SK-MEL-5 (cell line): ENCODE results near the gene TBXAS1. TPM values are rescaled to one million over a fixed set of nuclear protein-coding genes. Genes with fewer than 3 reads are reported as not detected.

ENCODE experiments used
- DNase-seq: peaks from one replicate; pipeline ENCODE4 v3.0.0-alpha.2; 2016; ENCODE audit warnings: low read depth, low spot score
- in situ Hi-C: cut with HindIII; loops from 2 replicates; pipeline ENCODE4 v1.10.0; 2016; ENCODE audit warnings: low sequenced_read_pairs, high pct_unique_total_duplicates, low pct_unique_long_range_greater_than_20kb
- polyA plus RNA-seq, 2 experiments: library from polyadenylated mRNA; depleted of rRNA; stranded (reverse); fragments of >200 nt; gene quantifications; 2 replicates each; pipeline ENCODE4 v1.2.3, GENCODE V29; 2015
- total RNA-seq: library from RNA; depleted of rRNA; stranded (reverse); fragments of >200 nt; shearing (Covaris generic); gene quantifications from 2 replicates; pipeline ENCODE4 v1.2.3, GENCODE V29; 2014; rRNA removed

TBXAS1 gene
- total RNA-seq, result 3.4 and 10.1 TPM in 2 replicates
- 0.56 and 3.1 TPM in 2 replicates for polyA plus RNA-seq (2015; cell fraction: cytosol; rRNA removed)
- 2.9 and 6.3 TPM in 2 replicates for polyA plus RNA-seq (2015; cell fraction: nucleus; rRNA removed)

DNA sequence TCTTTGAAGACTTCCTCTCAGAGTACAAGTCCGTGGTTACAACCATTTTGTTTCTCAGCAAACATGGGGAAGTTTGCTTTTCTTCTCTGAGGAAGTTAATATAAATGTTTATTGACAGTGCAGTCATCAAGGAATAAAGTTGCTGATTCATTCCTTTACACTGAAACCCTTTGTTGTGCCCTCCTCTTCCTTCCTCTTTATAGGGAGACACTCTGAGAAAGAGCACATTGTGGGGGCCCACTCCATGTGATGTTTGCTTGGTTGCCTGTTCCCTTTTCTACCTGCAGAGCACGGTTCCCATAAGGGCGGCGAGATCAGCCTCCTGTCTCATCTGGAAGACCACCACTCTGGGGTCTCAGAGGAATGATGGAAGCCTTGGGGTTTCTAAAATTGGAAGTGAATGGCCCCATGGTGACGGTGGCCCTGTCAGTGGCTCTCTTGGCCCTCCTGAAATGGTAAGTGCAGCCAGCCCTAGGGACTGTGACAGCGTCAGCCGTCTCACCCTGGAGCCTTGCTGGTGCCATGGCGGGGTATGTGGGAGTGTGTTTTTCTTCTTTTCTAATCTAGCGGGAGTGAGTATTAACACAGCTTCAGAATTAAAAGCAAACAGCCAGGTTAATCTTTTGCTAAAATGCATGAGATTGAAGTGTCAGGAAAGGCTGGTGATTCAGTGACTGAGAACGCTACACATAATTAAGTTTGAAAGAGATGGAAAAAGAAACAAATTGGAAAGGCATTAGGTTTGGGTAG, at the start of gene TBXAS1:
Gene TBXAS1, plus strand, starts transcription at position 240 of the 750 bp plus-strand sequence. Its CDS starts 127 bp downstream, at position 367.
- in situ Hi-C loops, result no loop called here

DNA sequence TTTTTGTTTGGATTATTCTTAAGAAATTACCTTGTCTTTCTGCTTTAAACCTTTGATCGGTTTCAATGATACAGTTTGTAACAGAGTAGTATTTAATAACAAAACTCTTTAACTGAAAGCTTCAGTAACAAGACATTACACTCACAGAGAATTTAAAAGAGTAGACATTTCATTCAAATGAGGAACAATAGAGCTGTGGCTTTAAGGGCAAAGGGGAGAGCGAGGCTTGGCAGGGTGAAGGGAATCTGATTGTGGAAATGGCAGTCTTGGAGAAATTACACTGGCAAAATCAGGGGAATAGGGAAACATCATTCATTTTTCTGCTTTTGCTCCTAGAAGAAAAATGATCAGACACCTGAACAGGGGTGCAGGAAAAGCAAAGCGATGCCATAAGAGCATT, 46.1 kb upstream of the TBXAS1 start:
- no peak for DNase-seq
- in situ Hi-C loops, result no loop called here

More for the DNA sequence above, at the start of gene TBXAS1:
- DNase-seq, result peak; percentile 22

DNA sequence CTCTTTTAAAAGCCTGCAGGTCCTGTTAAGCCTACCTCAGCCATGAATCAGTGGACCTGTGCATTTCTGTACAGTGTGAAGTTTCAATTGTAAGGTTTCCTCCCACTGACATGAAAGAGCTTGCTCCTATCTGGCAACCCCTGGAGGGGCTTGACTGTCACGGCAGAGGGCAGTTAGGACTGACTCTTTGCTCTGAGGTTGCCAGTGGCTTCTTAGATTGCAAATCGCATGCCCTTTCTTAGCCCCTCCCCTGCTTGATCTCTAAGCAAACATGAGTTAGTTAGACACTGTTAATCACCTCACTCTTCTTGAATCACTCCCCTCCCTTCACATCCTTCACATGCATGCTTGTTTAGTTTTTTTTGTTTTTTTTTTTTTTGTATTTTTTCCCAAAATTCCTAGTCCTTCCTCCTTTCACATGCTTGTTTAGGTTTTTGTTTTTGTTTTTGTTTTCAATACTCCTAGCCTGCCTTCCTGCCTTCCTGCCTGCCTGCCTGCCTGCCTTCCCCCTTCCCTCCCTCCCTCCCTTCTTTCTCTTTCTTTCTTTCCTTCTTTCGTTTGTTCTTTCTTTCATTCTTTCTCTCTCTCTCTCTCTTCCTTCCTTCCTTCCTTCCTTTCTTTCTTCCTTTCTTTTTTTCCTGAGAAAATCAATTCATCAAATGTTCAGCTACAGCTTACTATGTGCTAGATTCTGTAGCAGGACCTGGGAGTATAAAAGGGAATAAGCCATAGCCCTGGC, 45.2 kb upstream of the TBXAS1 start:
- peak; percentile 20 for DNase-seq
- in situ Hi-C loops, result no loop called here

DNA sequence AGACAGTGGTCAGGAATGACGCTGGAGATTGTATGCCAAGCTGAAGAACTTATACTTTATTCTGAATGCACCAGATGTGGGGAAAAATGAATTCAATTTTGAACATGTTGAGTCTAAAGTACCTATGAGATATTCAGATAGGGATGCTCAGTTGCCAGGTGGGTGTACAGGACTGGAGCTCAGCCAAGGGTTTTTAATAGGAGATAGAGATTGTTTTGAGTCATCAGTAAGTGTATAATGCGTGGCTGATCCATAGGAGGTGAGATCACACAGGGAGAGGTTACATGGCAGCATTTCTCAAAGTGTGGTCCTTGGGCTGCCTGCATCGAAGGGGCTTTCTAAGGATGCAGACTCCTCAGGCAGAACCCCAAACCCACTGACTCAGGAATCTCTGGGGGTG, 44.4 kb upstream of the TBXAS1 start:
- no peak for DNase-seq
- in situ Hi-C loops, result no loop called here

DNA sequence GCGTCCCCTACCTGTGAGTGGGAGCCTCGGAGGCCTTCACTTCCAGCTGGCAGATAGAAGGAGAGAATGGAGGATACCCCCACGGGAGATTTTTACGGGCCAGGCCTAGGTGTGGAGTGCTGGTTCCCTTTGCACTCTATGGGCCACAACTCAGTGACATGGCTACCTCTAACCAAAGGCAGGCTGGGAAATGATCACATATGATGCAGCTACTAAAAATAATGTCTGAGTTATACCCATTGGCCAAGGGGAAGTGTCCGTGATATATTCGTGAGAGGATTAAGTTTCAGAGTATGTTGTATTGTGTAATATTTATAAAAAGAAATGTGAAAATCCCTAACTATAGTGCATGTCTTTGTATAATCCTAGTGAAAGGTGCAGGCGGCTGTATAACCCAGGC, 37.7 kb upstream of the TBXAS1 start:
- in situ Hi-C loops, result no loop called here
- DNase-seq, result no peak

DNA sequence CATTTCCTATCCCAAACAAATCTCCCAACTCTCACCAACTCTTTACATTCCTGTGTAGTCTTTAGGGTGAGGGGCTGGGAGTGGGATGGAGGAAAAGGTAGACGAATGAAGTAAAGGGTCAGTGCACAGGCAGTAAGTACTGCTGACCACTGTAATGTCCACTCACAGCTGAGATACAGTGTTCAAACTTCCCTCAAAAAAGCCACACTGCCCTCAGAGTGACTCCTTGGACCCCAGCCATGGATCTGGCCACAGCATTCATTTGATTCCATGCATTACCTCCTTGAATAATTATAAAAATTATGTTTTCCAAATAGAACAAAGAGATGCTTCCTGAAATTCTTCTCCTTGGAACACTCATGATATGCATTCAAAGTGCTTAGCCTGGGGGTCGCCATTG, 31.5 kb upstream of the TBXAS1 start:
- in situ Hi-C loops, result no loop called here
- no peak for DNase-seq

DNA sequence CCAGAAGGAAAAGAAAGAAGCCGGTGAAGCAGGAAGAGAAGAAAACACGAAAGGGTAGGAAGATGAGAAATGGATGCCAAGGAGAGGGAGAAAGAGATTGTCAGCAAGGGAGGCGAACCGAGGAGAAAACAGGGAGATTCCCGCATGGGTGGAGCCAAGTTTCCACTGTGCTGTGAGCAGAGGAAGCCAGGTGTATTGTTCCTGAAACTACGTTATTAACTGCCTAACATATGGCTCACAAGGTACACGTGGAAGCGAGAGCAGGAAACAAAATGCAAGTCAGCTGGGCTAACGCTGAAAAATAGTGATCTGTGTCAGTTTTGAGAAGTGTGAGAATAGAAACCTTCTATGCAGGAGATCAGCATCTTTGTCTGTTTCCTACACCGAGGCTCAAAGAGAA, 30.8 kb upstream of the TBXAS1 start:
- in situ Hi-C loops, result no loop called here

DNA sequence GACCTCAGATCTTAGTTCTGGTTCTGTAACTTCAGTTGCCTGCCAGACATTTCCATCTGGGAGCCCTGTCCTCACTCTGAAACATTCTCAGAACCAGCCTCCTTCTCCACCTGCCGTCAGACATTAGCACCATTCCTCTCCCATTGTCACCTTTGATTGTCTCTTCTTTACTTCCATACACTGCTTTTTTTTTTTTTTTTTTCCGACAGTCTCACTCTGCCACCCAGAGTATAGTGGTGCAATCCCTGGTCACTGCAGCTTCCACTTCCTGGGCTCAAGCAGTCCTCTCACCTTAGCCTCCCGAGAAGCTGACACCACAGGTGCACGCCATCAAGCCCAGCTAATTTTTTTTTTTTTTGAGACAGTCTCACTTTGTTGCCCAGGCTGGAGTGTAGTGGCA, 30.2 kb upstream of the TBXAS1 start:
- DNase-seq, result no peak
- in situ Hi-C loops, result no loop called here

More for the DNA sequence above, 30.8 kb upstream of the TBXAS1 start:
- no peak for DNase-seq

DNA sequence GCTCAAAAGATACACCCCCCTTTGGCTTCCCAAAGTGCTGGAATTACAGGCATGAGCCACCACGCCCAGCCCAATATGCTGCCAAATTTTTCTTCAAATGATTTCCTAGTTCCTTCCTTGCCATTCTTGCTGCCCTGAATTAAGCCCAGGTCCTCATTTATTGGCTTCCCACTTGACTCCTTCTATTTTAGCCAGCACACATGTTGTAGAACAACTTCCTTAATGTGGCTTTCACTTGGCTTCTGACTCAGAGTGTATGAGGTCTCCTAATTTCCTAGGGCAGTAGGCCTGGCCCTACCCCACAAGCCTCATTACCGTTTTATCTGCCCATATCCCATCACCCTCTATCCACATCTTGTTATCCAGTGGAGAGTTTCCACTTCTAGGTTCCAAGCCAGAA, 29.5 kb upstream of the TBXAS1 start:
- in situ Hi-C loops, result no loop called here
- no peak for DNase-seq

DNA sequence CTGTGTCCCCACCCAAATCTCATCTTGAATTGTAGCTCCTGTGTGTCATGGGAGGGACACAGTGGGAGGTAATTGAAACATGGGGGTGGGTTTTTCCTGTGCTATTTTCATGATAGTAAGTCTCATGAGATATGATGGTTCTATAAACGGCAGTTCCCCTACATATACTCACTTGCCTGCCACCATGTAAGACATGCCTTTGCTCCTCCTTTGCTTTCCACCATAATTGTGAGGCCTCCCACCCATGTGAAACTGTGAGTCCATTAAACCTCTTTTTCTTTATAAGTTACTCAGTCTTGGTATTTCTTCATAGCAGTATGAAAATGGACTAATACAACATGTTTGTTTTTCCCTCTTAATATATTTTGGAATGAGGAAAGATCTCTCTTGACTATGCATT, 24.5 kb upstream of the TBXAS1 start:
- in situ Hi-C loops, result no loop called here
- no peak for DNase-seq

DNA sequence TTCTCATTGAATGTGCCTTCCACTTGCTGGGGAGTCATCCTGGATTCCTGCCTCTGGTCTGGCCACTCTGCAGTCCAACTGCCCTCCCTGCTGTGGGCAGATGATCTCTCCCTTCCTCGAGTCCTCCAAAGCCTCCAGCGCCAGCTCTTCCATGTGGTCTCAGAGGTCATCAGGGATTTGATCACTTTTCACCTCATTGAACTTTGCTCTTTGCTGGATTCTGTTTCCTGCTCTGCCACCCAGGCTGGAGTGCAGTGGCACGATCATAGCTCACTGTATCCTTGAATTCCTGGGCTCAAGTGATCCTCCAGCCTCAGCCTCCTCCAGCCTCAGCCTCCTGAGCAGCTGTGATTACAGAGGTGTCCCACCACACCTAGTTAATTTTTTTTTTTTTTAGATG, 22.1 kb upstream of the TBXAS1 start:
- DNase-seq, result no peak
- in situ Hi-C loops, result no loop called here

DNA sequence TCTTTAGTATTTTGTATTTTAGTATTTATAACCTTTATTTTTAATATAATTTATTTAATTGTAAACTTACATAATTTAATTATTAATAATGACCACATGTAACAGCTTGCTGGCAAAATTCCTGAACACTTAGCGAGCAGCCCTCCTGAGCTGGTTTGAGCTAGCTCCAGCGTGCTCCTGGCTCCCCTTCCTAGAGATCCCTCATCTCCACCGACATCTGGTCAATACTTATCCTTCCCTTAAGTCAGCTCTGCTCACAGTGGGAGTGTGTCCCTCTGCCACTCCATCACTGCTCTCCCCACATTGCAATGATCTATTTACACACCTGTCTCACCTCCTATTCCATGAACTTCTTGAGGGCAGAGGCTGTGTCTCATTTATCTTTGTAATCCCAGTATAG, 20.6 kb upstream of the TBXAS1 start:
- DNase-seq, result no peak
- in situ Hi-C loops, result no loop called here

DNA sequence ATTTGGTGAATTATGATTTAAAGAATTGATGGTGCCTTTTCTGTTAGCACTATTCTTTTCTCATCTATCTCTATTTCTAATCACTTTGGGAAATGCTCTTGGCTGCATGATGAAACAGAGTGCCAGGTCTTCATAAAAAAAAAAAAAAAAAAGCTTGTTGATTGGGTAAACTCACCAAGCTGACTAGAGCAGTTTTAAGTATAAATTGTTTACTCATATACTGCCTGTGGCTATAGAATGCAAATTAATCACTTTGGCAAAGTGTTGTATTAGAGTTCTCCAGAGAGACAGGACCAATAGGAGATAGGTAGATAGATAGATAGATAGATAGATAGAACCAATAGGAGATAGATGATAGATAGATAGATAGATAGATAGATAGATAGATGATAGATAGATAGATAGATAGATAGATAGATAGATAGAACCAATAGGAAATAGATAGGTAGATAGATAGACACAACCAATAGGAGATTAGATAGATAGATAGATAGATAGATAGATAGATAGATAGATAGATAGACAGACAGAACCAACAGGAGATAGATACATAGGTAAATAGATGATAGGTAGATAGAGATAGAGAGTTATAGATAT, 20.1 kb upstream of the TBXAS1 start:
- in situ Hi-C loops, result no loop called here

DNA sequence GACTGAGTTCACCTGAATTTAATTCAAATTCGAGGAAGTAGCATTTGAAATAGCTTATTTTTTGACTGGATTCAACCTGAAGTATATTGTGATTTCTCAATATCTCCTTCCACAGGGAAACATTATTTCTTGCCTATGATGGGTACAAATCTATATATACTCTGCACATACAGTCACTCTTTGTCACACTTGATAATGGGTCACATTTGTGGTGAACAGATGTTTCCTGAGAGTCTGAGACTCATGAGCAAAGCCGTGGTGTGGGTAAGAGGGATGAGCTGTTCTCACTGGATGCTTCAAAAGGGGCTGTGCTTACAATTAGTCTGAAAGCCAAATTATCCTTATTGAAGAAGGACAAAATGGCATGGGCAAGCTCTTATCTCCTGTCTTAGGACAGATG, 18.0 kb upstream of the TBXAS1 start:
- in situ Hi-C loops, result no loop called here
- DNase-seq, result no peak

More for the DNA sequence above, 20.1 kb upstream of the TBXAS1 start:
- no peak for DNase-seq

DNA sequence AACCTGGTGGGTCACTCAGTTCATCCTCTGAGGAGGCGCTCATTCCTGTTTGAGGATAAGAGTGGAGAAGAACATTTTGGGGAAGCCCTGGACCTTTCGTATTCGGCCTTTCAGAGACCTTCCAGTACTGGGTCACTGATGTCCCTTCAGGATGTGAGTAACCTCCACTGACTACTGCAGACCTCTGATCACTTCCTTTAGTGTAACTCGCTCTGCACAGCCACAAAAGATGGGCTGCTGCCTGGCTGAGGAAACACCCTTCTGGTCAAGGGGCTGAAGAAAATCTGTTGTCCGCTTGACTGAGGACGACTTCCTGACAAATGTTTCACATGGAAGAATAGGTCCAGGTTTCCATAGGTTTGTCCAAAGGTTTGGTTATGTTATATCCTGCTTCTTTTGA, 15.9 kb upstream of the TBXAS1 start:
- in situ Hi-C loops, result no loop called here
- no peak for DNase-seq

DNA sequence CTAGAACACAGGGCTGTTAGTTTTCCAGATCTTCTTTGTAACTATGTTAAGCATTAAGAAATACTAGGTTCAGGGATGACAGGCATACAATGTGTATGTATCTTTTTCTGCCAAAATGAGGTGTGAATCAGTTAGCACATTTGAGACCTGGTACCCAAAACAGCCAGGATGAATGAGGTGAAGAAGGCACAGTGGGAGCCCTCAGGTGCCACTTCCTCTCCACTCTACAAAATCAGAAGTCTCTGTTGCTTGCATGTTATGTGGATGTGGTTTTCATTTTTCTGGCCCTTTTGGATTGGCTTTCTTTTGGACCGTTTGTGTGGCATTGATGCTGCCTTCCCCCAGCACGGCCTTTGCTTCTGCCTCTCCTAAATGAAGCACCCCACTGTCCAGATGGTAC, 15.4 kb upstream of the TBXAS1 start:
- no peak for DNase-seq
- in situ Hi-C loops, result no loop called here

DNA sequence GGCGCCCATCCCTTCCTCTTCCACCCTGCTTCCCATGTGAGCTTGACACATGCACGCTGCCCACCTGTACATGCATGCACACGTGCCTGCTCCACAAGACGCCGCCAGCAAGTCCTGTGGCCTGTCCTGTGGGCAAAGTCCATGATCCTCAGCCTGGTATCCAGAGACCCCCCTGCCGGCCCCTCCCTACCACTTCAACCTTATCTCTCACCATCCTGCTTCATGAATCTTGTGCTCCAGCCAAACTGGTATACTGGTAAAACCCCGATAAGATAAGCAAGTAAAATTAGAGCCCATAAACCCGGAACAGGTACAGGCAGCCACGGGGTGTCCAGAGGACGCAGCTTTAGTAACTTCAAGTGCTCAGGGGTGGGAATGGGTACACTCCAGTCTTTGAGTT, 11.8 kb upstream of the TBXAS1 start:
- DNase-seq, result no peak
- in situ Hi-C loops, result no loop called here

DNA sequence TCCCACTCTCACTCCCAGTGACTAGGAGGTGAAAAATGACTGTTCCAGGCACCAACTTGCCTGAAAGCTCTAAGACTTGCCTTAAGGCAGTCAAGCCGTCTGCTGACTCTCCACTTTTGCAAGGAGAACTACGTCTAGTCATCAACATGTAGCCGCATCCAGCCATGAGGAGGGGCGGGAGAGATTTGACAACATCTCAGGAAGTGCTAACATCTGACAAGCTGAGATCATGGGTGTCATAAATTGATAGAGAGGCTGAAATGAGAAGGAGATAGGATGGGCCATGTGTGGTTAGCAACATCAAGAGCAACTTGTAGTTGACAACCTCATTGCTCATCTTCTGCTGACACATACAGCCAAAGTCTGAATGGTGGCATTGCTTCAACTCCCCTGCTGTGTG, 9.0 kb upstream of the TBXAS1 start:
- no peak for DNase-seq
- in situ Hi-C loops, result no loop called here
